GM18873 (cell line): Measurements from ENCODE around the gene EEA1.

Experiments used
- ATAC-seq: cut with Tn5 transposase; IDR thresholded peaks from one replicate; pipeline ENCODE4 v1.9.1; 2021; ENCODE audit warnings: mild to moderate bottlenecking, moderate library complexity, moderate number of reproducible peaks; ENCODE audit not compliant: unreplicated experiment, low FRiP score

Gene EEA1

DNA sequence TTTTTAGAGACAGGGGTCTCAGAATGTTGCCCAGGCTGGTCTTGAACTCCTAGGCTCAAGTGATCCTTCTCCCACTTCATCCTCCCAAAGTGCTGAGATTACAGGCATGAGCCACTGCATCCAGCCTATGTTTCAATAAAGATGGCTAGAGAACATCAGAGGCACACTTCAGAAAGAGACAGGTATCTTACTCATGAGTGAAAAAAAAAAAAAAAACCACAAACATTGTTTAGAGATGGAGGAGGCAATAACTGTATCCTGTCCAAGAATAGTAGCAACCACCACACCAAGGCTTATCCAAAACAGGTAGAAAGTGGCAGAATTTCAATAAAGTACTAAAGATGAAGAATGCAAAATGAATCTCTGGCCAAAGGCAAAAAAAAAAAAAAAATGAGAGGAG, 30.3 kb downstream of the EEA1 start:
- ATAC-seq: no peak

DNA sequence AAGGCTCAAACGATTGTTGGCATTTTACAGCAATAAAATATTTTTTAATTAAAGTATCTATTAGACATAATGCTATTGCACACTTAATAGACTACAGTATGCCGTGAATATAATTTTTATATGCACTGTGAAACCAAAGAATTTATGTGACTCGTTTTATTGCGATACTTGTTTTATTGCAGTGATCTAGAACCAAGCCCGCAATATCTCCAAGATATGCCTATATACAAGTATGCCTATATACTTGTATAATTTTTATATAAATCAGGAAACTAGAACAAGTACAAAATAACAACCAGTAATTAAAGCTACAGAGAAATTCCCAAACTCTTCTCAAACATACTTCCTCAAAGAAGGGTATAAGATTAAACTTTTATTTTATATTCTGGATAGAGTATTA, 31.3 kb downstream of the EEA1 start:
- no peak for ATAC-seq

DNA sequence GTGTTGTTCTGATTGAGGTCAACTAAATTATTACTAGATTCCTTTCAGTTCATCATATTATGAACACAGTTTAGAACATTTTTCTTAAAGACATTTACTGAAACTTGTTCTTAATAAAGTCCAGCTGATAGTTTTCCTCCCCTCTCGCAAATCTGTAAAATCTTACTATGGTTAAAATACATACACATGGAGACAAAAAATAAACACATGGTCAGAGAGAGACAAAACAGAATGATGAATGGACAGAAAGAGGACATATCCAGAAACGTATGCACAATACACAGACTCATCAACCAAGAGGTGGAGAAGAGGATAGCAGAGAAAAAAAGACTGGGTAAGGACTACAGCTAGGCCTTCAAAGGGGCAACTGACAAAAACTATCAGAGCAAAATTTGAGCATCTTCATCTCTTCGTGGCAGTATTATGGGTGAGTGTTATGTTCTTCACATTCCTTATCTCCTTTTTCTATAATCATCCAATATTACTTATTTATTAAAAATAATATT, 38.4 kb downstream of the EEA1 start:
- ATAC-seq: no peak

DNA sequence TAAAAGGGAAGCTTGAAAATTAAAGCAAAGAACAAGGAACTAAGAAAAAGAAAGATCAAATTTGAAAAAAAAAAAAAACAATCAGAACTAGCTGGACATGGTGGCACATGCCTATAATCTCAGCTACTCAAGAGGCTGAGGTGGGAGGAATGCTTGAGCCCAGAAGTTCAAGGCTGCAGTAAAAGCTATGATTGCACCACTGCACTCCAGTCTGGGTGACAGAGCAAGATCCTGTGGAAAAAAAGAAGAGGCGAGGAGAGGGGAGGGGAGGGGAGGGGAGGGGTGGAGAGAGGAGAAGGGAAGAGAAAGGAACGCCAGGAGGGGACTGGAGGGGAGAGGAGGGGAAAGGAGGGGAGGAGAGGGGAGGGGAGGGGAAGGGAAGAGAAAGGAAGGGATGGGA, 43.0 kb downstream of the EEA1 start:
- ATAC-seq: no peak

DNA sequence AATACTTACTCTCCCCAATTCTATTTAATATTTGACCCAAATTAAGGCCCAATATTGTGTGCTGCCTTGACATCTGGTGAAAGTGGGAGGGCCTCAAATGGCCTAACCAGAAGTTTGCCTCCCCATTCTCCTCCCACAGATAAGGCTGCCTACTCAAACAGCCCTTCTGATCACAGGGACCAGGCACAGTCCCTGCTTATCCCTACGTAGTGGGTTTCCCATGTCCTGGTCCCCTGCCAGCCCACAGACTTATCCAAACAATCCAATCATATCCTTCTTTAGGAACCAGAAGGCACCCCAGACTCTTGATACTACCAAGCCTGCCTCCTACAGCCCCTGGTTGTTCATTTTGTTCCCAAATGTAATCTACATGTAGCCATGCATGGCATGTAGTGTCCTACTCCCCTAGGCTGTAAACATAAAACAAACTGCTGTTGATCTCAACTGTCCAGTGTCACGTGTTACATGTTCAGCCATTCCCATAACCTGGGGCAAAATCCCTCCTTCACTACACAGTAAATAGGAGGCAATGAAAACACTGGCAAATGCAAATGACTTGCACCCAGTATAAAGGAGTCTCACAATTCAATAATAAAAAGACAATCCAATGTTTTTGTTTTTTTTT, 49.3 kb downstream of the EEA1 start:
- ATAC-seq: no peak

DNA sequence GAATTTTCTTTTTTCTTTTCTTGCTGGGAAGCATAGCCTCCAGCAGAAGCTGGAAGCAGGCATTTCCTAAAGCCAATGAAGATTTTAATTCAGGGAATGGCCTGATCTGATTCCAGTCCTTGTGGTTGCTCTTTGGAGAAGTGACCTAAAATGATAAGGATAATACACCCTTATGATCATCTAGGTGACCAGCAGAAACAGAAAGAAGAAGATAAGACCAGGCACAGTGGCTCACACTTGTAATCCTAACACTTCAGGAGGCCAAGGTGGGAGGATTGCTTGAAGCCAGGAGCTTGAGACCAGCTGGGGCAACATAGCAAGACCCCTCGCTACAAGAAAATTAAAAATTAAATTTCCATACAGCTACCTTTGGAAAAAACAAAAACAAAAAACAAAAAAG, 51.2 kb downstream of the EEA1 start:
- no peak for ATAC-seq

DNA sequence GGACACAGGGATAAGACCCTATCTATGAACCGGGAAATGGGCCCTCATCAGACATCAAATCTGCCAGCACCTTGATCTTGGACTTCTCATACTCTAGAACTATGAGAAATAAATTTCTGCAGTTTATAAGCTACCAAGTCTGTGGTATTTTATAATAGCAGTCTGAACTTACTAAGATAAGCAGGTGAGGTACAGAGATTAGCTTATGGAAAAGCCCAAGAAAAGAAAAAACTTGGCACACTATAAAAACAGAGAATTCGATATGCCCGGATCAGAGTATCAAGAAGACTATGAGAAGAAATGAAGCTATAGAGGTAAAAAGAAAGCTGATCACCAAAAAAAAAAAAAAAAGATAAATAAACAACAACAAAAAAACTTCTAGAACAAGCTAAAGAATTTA, 52.6 kb downstream of the EEA1 start:
- no peak for ATAC-seq

DNA sequence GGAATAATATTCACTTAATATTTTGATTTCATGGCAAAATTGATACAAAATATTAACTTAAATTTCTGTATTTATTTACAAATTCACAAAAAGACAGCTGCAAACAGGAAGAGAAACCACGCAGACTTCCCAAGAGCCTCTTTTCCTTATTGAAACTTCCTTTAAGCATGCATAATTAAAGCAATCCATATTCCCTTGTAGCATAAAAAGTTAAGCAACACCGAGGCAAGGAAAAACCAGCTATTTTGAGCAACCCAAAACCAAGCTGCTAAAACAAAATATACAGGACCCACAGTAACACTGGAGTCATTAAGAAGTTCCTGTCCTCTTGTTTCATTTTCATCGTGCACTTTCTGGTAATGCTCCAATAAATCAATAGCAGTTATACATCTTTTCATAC, 58.0 kb downstream of the EEA1 start:
- no peak for ATAC-seq

DNA sequence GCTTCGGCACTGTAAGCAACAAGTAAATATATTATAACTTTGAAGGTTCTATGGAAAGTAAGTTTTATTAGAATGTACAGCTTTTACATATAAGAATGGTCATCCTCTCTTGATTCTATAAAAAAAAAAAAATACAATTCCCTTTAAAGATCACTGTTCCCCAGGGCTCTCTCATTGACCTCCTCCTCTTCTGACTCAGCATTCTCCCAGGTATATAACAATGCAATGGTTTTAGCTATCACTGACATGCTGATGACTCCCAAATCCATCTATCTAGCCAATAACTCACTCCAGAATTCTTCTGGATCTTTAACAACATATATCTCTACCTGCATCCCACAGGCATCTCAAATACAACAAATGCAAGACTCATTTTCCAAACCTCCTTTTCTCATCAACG, 62.7 kb downstream of the EEA1 start:
- no peak for ATAC-seq

DNA sequence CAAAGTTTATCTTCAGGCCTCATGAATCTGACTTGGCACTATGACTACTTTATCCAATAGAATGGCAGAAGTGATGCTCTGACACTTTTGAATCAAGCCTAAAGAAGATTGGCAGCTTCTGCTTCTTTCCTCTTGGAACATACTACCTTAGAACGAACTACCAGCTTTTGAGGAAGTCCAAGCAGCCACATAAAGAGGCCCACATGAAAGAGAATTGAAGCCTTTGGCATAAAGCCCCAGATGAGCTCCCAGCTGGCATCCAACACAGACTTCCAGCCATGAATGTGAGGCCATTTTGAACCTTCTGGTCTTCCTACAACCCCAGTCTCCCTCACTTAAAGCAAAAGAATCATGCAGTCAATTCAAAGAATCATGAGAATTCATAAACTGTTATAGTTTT, 65.8 kb downstream of the EEA1 start:
- ATAC-seq: no peak

DNA sequence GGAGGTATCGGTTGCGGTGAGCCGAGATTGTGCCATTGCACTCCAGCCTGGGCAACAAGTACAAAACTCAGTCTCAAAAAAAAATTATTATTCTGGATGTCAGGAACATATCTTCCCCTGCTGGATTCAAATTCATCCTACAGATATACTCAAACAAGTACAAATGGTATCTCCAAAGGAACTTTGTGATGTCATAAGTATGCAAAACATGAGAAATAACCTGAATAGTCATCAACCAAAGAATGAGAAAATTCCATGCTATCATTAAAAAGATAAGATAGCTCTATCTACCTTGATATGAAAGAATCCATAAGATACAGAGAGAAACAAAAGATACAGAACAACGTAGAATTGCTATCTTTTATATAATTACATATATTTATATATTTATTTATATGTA, 67.7 kb downstream of the EEA1 start:
- ATAC-seq: no peak

DNA sequence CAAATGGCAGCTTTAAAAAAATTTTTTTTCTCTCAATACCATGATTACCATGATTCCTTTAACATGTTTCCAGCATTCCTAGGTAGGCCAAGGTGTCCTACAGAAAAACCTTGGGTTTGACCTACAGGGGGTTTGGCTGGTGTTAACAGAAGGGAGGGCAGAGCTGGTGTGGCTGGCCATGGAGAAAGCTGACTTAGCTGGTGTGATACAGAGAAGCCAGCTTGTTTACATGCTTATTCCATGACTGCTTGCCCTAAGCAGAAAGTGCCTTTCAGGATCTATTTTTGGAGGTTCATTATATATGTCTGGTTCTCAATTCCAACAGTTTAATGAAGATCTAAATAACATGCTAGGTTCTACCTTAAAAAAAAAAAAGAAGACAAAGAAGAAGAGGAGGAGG, 68.6 kb downstream of the EEA1 start:
- no peak for ATAC-seq

DNA sequence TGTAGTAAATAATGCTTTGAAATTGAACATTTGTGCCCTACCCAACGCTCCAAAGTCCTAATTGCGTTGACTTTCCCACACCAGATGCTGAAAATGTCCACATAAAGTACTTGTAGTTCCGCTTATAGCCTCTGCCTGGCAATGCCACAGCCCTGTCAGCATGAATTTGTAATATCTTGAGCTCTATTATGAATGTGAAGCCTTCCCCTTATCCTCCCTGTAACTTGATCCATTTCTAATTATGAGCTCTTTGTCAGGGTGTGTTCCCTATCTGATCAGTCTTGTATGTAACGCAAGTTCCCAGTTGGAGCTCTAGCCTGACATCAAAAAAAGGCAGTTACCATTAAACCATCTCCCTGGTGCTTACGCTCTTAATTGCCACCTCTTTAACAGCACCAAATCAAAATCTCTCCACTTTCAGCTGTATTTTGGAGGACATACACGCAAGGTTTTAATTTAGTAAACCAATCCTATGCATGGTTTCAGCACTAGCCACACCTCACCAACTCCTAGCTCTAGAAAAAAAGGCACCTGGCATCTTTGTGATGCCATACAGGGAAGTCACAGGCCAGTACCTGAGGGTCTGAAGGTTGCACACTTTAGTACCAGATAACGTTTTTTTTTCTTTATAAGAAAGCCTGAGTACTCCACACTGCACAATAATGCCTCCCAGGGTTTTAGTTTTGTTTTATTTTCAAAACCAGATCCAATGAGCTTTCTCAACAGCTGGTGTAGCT, 69.3 kb downstream of the EEA1 start:
- ATAC-seq: no peak

DNA sequence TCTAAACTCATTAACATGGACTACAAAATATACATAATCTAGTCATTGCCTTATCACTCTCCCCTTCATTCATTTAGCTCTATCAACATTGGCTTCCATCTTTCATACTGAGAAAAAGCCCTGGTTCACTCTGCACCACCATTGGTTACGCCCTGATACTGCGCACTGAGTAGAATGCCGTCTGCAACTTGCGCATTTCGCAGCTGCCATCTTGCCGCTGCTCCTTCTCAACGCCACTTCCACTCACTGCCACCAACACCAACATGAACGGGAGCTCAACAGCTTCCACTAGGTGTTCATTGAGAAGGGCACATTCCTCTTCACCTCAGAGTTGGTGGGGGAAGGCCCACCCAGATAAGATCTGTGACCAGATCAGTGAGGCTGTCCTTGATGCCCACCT, 71.3 kb downstream of the EEA1 start:
- ATAC-seq: no peak

DNA sequence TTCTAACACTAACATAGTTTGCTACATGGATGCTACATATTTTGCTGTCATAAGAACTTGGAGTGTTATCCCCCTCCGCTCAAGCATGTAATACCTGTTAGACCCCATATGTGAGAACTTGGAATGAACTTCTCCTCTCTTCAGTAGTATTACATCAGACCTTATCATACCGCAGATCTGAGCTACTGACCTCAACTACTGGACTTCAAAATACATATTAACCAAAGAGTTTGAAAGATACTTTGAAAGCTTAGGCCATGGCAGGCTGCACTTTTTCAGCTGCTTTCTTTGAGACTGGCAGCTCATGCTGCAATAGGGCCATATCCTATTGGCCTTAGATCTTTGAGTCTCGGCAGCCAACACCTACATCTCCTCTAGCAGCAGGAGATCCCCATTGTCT, 74.8 kb downstream of the EEA1 start:
- ATAC-seq: no peak

DNA sequence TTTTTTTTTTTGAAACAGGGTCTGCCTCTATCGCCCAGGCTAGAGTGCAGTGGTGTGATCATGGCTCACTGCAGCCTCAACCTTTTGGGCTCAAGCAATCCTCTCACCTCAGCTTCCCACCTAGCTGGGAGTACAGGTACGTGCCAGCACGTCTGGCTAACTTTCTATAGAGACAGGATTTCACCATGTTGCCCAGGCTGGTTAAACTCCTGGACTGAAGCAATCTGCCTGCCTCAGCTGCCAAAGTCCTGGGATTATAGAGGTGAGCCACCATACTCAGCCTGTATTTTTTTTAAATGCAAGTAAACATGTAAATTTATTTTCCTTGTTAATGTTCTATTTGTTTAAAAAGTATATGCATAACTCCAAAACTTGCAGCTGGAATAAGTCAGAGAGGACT, 80.4 kb downstream of the EEA1 start:
- no peak for ATAC-seq

DNA sequence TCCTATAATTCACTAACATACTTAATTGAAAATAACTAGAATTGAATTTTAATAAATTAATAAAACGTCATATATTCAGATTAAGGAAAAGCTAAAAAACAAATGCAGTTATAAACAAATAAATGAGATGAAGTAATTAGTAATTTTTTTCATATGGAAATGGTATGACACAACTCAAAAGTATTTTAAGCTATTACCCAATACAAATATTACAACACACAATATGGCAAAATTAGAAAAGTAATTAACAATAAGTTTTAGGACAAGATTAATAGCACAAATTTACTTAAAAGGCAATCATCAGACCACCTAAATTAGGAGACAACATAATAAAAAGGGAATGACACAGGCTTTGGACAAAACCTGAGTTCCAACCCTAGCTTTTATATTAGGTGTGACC, 81.7 kb downstream of the EEA1 start:
- ATAC-seq: no peak

DNA sequence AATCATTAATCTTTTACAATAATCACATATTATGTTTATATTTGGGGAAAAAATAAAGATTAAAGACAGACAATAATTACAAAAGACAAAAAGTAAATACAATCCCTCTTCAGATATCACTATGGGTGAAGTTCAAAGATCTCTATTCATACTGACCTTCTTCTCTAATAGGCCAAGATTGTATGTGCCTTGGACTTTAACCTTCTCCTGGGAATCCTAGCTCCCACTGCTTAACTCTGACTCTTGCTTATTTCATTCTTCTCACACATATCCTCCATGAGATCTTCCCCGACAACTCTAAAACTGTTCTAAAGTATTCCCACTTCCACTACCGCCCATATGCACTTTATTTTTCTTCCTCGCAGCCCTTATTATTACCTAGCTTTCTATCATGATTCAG, 83.8 kb downstream of the EEA1 start:
- ATAC-seq: no peak

DNA sequence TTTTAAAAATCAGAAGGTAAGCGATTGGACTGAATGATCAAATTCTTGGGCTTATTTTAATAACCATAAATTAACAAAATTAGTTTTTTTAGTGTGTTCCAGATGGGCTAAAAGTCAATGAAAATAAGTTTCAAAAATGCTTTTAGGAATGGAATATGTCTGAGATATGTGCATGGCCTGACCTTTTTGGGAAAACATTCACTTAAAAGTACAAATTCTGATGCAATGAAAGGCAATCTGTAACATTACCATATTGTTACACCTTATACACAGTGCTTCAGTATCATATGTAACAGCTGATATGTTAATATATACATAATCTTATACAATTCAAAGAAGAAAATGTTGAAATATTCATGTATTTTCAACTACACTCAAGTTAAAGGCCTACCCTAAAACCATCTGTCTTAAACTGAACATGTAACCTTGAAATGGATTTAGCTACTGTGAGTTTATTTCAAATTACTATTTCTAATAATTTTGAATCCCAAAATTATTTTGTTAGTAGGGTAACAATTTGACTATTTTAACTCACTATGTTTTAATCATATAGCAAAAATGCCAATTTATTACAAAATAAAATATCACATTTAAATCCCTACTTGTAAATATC, 84.8 kb downstream of the EEA1 start:
- no peak for ATAC-seq

DNA sequence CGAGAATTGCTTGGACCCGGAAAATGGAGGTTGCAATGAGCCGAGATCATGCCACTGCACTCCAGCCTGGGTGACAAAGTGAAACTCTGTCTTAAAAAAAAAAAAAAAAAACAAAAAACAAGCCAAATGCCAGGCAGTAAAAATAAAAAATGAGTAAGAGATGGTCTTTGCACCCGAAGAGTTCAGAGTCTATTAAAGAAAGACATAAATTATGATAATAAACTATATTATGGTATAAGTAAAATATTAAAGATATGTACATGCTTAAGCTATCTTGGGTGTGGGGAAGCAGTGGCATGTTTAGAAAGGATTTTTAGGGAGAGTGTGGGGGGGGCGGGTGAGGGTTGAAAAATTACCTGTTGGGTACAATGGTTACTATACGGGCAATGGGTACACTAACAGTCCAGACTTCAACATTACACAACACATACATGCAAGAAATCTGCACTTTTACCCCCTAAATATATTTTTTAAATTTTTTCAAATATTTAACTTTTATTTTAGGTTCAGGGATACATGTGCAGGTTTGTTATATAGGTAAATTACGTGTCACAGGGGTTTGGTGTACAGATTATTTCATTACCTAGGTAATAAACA, 99.3 kb downstream of the EEA1 start:
- no peak for ATAC-seq

DNA sequence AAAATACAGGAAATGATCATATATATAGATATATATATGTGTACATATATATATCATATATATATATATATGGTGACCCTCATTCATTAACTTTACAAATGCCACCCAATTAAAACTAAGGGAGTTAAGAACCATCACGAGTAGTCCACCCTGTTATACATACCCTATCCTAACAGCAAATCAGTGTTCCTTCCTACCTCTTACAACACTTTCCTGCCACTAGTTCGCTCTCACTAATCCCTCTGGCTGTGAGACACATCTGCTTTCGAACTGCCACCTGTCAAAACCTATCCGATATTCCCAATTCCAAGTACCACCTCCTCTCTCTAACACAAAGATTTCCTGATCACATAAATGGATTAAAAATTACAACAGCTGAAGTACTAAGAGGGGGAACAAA, 100.5 kb downstream of the EEA1 start:
- ATAC-seq: no peak
